Adipocyte (in vitro differentiated cells): ENCODE measurements around the gene ATP5MC2.
A peak's percentile ranks its signal among the peaks of the same experiment; 100 is the strongest.
"Not testable (repeated sequence)": the region's sequence is repeated elsewhere in the genome, so short reads cannot be mapped to it uniquely, and the experiment has no call there.

Experiments
- DNase-seq: peaks from one replicate; pipeline ENCODE4 v3.0.0-alpha.2; 2015; ENCODE audit warnings: low read depth
- H3K27me3 ChIP-seq: replicated peaks from 2 replicates; pipeline ENCODE4 v1.7.0; 2013; ENCODE audit warnings: mild to moderate bottlenecking, low read length, moderate library complexity; ENCODE audit not compliant: control insufficient read depth, insufficient read depth
- H3K36me3 ChIP-seq: 2 replicates; pipeline ENCODE4 v1.7.0; 2013; ENCODE audit warnings: low read length, mild to moderate bottlenecking, moderate library complexity; ENCODE audit not compliant: control insufficient read depth, insufficient read depth, severe bottlenecking
- H3K4me1 ChIP-seq: 2 replicates; pipeline ENCODE4 v1.7.0; 2013; ENCODE audit warnings: mild to moderate bottlenecking, low read length, moderate library complexity; ENCODE audit not compliant: control insufficient read depth, insufficient read depth
- H3K4me3 ChIP-seq: 2 replicates; pipeline ENCODE4 v1.7.0; 2013; ENCODE audit warnings: mild to moderate bottlenecking, low read length, moderate library complexity
- H3K9ac ChIP-seq: 2 replicates; pipeline ENCODE4 v1.7.0; 2013; ENCODE audit warnings: mild to moderate bottlenecking, low read length, moderate library complexity
- H3K9me3 ChIP-seq: 2 replicates; pipeline ENCODE4 v1.7.0; 2013; ENCODE audit warnings: mild to moderate bottlenecking, low read length, moderate library complexity; ENCODE audit not compliant: control insufficient read depth

The ATP5MC2 gene

DNA sequence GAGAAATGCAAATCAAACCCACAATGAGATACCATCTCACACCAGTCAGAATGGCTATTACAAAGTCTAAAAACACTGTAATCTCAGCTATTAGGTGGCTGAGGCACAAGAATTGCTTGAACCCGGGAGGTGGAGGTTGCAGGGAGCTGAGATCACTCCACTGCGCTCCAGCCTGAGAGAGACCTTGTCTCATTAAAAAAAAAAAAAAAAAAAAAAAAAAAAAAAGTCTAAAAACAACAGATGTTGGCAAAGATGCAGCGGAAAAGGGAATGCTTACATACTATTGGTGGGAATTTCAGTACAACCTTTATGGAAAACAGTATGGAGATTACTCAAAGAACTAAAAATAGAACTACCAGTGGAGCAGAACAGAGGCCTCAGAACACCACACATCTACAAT lies 30.7 kb downstream of the ATP5MC2 start:
- Histone ChIP-seq H3K4me1 (no peaks in the 10 kb centered on the region), H3K36me3 (no peaks in the 10 kb centered on the region), H3K9ac (no peak overlapping the region), H3K27me3 (no peaks in the 10 kb centered on the region), H3K4me3 (no peak overlapping the region), H3K9me3 (no peaks in the 10 kb centered on the region)
- peak; percentile 49 for DNase-seq

DNA sequence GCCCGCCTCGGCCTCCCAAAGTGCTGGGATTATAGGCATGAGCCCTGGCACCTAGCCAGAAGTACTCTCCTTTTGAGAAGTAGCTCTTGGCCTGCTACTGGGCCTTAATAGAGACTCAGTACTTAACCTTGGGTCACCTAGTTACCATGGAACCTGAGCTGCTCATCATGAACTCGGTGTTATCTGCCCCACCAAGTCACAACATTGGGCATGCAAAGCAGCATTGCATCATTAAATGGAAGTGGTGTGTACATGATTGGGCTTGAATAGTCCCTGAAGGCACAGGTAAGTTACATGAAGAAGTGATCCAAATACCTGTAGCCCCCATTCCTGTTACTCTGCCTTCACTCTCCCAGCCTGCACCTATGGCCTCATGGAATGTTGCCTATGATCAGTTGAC lies 31.8 kb downstream of the ATP5MC2 start:
- no peaks in the 10 kb centered on the region for H3K9me3 ChIP-seq
- H3K4me3 ChIP-seq: no peak overlapping the region
- no peak overlapping the region for H3K9ac ChIP-seq
- DNase-seq: no peak
- H3K36me3 ChIP-seq: no peaks in the 10 kb centered on the region
- H3K4me1 ChIP-seq: no peaks in the 10 kb centered on the region
- no peaks in the 10 kb centered on the region for H3K27me3 ChIP-seq

DNA sequence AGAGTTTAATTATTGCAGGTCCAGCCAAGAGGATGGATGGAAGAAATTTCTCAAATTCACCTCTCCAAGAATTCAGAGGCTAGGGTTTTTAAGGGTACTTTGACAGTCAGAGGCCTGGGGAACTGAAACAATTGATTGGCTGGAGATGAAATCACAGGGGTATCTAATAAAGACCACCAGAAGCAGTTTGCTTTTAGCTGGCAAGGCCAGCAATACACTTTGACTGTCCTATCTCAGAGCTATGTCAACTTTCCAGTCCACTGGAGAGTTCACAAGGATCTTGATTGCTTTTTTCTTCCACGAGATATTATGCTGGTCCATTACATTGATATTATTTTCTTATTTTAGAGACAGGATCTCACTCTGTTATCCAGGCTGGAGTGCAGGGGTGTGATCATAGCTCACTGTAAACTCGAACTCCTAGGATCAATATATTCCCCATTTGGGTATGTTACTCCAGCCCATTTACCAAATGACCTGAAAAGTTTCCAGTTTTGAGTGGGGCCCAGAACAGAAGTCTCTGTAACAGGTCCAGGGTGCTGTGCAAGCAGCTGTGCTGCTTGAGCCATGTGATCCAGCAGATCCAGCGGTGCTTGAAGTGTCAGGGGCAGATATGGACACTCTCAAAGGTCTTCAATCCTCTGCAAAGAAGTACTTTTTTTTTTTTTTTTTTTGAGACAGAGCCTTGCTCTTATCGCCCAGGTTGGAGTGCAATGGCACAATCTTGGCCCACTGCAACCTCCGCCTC lies 32.5 kb downstream of the ATP5MC2 start:
- no peak overlapping the region for H3K9ac ChIP-seq
- H3K27me3 ChIP-seq: no peaks in the 10 kb centered on the region
- no peaks in the 10 kb centered on the region for H3K36me3 ChIP-seq
- DNase-seq: no peak
- no peaks in the 10 kb centered on the region for H3K4me1 ChIP-seq
- H3K4me3 ChIP-seq: no peak overlapping the region
- H3K9me3 ChIP-seq: no peaks in the 10 kb centered on the region

GRCh38 chr12:53638057-53638456 lies 37.8 kb downstream of the ATP5MC2 start:
- DNase-seq: no peak
- H3K4me1 ChIP-seq: no peaks in the 10 kb centered on the region

GRCh38 chr12:53636641-53637040 lies 39.2 kb downstream of the ATP5MC2 start:
- no peak overlapping the region for H3K4me3 ChIP-seq
- no peaks in the 10 kb centered on the region for H3K4me1 ChIP-seq
- no peak for DNase-seq
- no peaks in the 10 kb centered on the region for H3K9me3 ChIP-seq
- no peaks in the 10 kb centered on the region for H3K36me3 ChIP-seq
- no peak overlapping the region for H3K9ac ChIP-seq
- no peaks in the 10 kb centered on the region for H3K27me3 ChIP-seq

More at GRCh38 chr12:53638057-53638456, 37.8 kb downstream of the ATP5MC2 start:
- Histone ChIP-seq H3K4me3 (no peak overlapping the region), H3K9me3 (no peaks in the 10 kb centered on the region), H3K36me3 (no peaks in the 10 kb centered on the region), H3K9ac (no peak overlapping the region), H3K27me3 (no peaks in the 10 kb centered on the region)

DNA sequence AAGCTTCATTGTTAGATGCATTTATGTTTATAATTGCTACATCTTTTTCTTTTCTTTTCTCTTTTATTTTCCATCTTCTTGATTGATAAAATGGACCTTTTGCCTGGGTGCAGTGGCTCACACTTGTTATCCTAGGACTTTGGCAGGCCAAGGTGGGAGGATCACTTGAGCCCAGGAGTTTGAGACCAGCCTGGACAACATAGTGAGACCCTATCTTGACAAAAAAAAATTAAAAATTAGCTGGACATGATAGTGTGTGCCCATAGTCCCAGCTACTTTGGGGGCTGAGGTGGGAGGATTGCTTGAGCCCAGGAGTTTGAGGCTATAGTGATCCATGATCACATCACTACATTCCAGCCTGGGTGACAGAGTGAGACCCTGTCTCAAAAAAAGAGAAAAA lies 40.2 kb downstream of the ATP5MC2 start:
- not testable (repeated sequence) for DNase-seq, H3K9me3 ChIP-seq, H3K4me1 ChIP-seq, H3K27me3 ChIP-seq, H3K4me3 ChIP-seq, H3K36me3 ChIP-seq, H3K9ac ChIP-seq

- Histone ChIP-seq H3K9ac (no peak overlapping the region), H3K36me3 (no peaks in the 10 kb centered on the region), H3K27me3 (no peaks in the 10 kb centered on the region), H3K9me3 (peaks cover 3% of the 10 kb centered on the region), H3K4me1 (no peaks in the 10 kb centered on the region), H3K4me3 (no peak overlapping the region)
- DNase-seq: no peak
Observed at GRCh38 chr12:53631721-53632120, 44.2 kb downstream of the ATP5MC2 start.

GRCh38 chr12:53627919-53628318 lies 48.0 kb downstream of the ATP5MC2 start:
- Histone ChIP-seq H3K9ac (no peak overlapping the region), H3K9me3 (peaks cover 3% of the 10 kb centered on the region), H3K4me1 (peaks cover 24% of the 10 kb centered on the region), H3K27me3 (no peaks in the 10 kb centered on the region), H3K36me3 (no peaks in the 10 kb centered on the region), H3K4me3 (no peak overlapping the region)
- no peak for DNase-seq

GRCh38 chr12:53626702-53627169 lies 49.1 kb downstream of the ATP5MC2 start:
- no peak for DNase-seq
- H3K36me3 ChIP-seq: no peaks in the 10 kb centered on the region
- no peaks in the 10 kb centered on the region for H3K27me3 ChIP-seq
- H3K4me1 ChIP-seq: peaks cover 29% of the 10 kb centered on the region
- H3K4me3 ChIP-seq: peak overlapping the region; percentile 99
- H3K9ac ChIP-seq: peak overlapping the region; percentile 99
- peaks cover 3% of the 10 kb centered on the region for H3K9me3 ChIP-seq

DNA sequence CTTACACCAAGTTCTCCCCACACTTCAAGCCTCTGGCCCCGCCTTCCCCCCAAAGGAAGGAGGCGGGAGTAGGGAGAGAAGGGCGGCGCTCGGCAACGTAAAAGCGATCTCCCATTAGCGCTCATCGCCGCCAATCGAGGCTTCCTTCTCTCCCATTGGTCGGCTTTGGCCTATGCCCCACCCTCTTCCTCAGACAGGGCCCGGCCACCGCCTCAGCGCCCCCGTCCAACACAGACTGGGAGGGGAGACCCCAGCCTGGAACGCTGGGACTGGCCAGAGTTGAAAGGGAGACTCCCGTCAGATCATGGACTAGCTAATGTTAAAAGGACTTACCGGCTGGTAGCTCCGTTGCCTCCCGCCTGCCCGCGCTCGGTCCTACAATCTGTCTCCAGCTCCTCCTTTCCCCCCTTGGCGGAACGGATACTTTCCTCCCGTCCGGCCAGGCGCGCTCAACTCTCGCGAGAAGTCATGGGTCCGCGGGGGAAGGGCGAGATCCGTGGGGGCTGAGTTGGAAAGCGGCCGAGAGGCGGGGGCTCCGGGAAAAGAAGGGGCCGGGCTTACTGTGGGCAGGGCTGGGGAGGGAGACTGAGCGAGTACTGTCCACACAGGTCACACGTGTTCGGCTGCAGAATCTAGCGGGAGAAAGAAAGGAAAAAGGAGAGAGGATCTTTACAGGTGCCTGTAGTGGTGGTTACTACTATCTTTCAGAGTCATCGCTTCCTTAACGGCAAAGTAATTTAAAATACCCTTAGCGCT lies 49.8 kb downstream of the ATP5MC2 start, which contains the start of gene ATF7:
TSS of gene ATF7 (minus strand) at position 437 of the 756 bp plus-strand sequence. CDS start 25,382 bp downstream, outside the sequence.
- Histone ChIP-seq H3K9ac (peak within 1 kb of the TSS; percentile 99), H3K36me3 (no peaks in the 10 kb centered on the region), H3K4me1 (peaks cover 29% of the 10 kb centered on the region), H3K4me3 (peak within 1 kb of the TSS; percentile 99), H3K9me3 (peaks cover 3% of the 10 kb centered on the region), H3K27me3 (no peaks in the 10 kb centered on the region)
- peak; percentile 99 for DNase-seq

- no peak for DNase-seq
- H3K9me3 ChIP-seq: no peaks in the 10 kb centered on the region
- peaks cover 29% of the 10 kb centered on the region for H3K4me1 ChIP-seq
- no peaks in the 10 kb centered on the region for H3K27me3 ChIP-seq
- peak overlapping the region; percentile 99 for H3K9ac ChIP-seq
- peak overlapping the region; percentile 99 for H3K4me3 ChIP-seq
- H3K36me3 ChIP-seq: no peaks in the 10 kb centered on the region
Observed at GRCh38 chr12:53625373-53625945, 50.4 kb downstream of the ATP5MC2 start.
